ENCODE results near the gene COLEC12. TPM values are rescaled to one million over a fixed set of nuclear protein-coding genes. Genes with fewer than 3 reads are reported as not detected.

COLEC12 gene
- total RNA-seq, result 10 to 100 TPM in 1 of 4 donors, 1 to 10 TPM in 3; 5.1 to 14.5 (median 6.9) TPM

DNA sequence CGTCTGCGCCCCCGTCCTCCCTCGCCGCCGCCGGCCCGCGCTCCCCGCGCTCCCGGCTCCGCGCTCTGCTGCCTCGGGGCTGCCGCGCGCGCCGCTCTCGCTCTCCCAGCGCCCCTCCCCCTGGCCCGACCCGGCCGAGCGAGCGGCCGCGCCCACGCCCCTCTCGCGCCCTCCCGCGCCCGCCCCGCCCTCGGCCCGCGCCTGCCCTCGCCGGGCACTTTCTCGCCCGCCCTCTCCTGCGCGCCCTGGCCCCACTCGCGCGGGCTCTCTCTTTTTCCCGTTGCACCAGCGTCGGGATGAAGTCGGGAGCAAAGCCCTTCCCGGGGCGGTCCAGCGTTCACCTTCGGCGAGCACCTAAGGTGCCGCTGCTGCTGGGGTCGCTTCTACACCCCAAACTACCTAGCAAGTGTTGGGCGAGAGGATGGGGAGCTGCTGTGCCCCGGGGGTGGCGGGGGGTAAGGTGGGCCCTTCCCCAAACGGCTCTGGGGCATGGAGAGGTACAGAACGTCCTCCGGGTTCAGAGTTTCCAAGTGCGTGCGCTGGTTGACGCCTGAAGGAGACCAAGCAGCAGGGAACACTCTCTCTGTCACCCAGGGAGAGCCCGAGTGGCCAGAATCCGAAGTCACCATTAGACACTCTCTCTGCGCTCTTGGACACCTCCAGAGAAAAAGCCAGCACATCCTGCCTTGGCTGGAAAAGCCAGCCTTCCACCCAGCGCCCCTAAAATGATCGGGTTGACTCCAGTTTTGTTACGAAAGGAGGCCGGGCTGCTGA lies at the start of gene COLEC12:
TSS of gene COLEC12 (minus strand) at position 70 of the 774 bp plus-strand sequence. CDS start 187 bp downstream, outside the sequence.
- peak within 1 kb of the TSS; percentile 33 for H3K4me3 ChIP-seq (ENCODE audit: low read depth, poor library complexity, severe bottlenecking)
- no peak for DNase-seq (ENCODE audit: low spot score in 2 of 2)
- TF ChIP-seq POLR2A (IDR thresholded peaks at IDR 0.05), result no peak
- TF ChIP-seq, protein P1, sequence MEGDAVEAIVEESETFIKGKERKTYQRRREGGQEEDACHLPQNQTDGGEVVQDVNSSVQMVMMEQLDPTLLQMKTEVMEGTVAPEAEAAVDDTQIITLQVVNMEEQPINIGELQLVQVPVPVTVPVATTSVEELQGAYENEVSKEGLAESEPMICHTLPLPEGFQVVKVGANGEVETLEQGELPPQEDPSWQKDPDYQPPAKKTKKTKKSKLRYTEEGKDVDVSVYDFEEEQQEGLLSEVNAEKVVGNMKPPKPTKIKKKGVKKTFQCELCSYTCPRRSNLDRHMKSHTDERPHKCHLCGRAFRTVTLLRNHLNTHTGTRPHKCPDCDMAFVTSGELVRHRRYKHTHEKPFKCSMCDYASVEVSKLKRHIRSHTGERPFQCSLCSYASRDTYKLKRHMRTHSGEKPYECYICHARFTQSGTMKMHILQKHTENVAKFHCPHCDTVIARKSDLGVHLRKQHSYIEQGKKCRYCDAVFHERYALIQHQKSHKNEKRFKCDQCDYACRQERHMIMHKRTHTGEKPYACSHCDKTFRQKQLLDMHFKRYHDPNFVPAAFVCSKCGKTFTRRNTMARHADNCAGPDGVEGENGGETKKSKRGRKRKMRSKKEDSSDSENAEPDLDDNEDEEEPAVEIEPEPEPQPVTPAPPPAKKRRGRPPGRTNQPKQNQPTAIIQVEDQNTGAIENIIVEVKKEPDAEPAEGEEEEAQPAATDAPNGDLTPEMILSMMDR (IDR thresholded peaks at IDR 0.05), result no peak
- intact Hi-C loops (cut with DNase I; ENCODE audit: low total_unique reads), result no loop called here
- WGBS, 2 donors, result 13 to 35% methylated on average over 7 to 32 of the region's 75 CpGs

DNA sequence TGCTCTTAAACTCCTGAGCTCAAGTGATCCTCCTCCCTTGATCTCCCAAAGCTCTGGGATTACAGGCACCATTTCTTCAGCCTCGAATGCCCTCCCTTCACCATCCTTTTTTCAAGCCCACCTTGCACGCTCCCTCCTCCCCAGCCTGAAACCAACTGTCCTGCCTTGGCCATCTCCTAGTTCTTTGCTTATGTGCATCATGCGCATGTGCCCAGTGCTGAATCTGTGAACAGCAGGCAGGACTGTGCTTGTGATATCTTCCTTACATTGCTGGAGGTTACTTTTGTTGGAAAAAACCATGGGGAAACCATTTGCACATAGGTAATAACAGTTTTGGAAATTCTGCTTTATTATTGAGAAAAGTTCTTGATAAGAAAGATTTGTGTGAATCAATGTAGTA lies 49.5 kb upstream of the COLEC12 start:
- no peak overlapping the region for H3K4me3 ChIP-seq (ENCODE audit: low read depth, poor library complexity, severe bottlenecking)
- 94 to 95% methylated on average over 3 of the region's 3 CpGs for WGBS, 2 donors
- TF ChIP-seq, protein P1 (IDR thresholded peaks at IDR 0.05), result no peak
- no peak for TF ChIP-seq POLR2A (IDR thresholded peaks at IDR 0.05)
- no peak for DNase-seq (ENCODE audit: low spot score in 2 of 2)
- intact Hi-C loops (cut with DNase I; ENCODE audit: low total_unique reads), result no loop called here

DNA sequence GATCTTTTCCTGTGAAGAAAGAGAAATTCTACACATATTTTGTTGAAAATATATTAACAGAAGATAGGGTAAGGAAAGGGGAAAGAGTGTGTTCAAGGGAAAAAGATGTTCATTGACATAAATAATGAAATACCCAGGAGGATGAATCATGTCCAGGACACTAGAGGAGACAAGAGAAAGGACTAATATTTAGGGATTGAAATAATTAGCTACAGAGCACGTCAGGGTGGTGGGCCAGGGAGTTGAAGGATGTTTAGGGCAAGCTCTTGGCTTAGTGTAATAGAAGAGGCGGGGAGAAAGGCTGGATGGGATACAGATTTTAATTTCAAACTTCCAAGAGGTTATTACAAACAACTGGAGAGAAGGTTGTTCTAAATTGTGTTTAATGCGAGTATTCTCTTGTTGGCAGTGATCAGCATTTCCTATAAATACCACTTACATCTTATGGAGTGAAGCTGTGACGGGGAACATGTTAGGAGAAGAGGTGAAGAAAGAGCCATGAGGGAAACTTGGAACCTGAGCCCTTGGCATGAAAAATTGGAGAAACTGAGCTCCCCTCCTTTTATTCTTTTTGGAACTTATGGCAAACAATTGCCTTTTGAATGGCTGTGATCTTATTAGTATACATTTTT lies 43.1 kb upstream of the COLEC12 start:
- WGBS, 2 donors, result 56 to 57% methylated on average over 4 of the region's 4 CpGs
- TF ChIP-seq, protein P1 (IDR thresholded peaks at IDR 0.05), result no peak
- no peak for TF ChIP-seq POLR2A (IDR thresholded peaks at IDR 0.05)
- intact Hi-C loops (cut with DNase I; ENCODE audit: low total_unique reads), result no loop called here
- H3K4me3 ChIP-seq (ENCODE audit: low read depth, poor library complexity, severe bottlenecking), result no peak overlapping the region
- DNase-seq (ENCODE audit: low spot score in 2 of 2), result no peak

DNA sequence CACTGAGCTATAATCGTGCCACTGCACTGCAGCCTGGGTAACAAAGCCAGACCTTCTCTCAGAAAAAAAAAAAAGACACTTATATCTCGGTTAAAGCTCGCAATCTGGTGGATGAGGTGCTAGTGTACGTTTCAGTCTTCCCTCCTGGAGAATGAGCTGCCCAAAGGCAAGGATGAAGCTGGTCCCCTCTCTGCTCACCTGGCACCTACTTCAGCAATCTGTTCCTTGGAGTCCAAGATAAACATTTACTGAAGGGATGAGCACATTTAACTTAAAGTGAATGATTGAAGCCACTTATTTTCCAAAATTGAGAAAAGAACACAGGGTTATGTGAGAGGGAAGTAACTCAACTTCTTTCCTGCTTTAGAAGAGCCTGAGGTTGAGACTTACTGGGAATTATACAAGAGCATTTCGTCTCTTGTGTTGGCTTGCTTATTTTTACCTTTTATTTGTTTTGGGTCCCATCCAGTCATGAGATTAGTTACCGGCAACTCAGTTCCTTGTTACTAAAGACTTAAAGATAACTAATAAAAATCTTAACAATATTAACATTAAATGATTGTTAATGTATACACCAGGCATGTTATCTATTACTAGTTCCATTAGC lies 33.6 kb upstream of the COLEC12 start:
- intact Hi-C loops (cut with DNase I; ENCODE audit: low total_unique reads), result no loop called here
- H3K4me3 ChIP-seq (ENCODE audit: low read depth, poor library complexity, severe bottlenecking), result no peak overlapping the region
- no peak for TF ChIP-seq POLR2A (IDR thresholded peaks at IDR 0.05)
- TF ChIP-seq, protein P1 (IDR thresholded peaks at IDR 0.05), result no peak
- no peak for DNase-seq (ENCODE audit: low spot score in 2 of 2)
- WGBS, 2 donors, result 67 to 72% methylated on average over 6 of the region's 6 CpGs

DNA sequence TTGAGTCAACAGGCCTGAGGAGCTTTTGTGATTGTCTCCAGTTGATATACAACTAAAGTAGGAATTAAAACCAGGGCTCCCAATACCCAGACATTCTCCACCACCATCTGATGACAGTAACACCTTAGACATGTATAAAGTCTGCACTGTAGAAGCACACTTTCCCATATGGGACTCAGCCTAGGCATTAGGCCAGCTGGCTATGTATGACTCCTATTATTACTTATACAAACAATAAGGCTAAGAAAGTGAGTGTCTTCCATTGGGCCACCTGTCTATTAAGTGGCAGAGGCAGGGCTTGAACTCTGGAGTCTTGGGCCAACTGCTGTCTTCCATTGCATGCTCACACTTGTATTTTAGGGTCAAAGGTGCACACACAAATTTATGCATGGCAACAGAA lies 32.1 kb upstream of the COLEC12 start:
- intact Hi-C loops (cut with DNase I; ENCODE audit: low total_unique reads), result no loop called here
- TF ChIP-seq, protein P1 (IDR thresholded peaks at IDR 0.05), result no peak
- no peak for TF ChIP-seq POLR2A (IDR thresholded peaks at IDR 0.05)
- no peak overlapping the region for H3K4me3 ChIP-seq (ENCODE audit: low read depth, poor library complexity, severe bottlenecking)
- DNase-seq (ENCODE audit: low spot score in 2 of 2), result no peak

All from lower leg skin (tissue), 4 donors.